ENCODE measurements around the gene MFAP2.
A peak's percentile ranks its signal among the peaks of the same experiment; 100 is the strongest.
"Not testable (repeated sequence)": the region's sequence is repeated elsewhere in the genome, so short reads cannot be mapped to it uniquely, and the experiment has no call there.

MFAP2 gene

GRCh38 chr1:16969057-16969611, 11.3 kb downstream of the MFAP2 start:
- TF ChIP-seq ZNF274 (IDR thresholded peaks at IDR 0.05; ENCODE audit: low read depth, low read length) = no peak

DNA sequence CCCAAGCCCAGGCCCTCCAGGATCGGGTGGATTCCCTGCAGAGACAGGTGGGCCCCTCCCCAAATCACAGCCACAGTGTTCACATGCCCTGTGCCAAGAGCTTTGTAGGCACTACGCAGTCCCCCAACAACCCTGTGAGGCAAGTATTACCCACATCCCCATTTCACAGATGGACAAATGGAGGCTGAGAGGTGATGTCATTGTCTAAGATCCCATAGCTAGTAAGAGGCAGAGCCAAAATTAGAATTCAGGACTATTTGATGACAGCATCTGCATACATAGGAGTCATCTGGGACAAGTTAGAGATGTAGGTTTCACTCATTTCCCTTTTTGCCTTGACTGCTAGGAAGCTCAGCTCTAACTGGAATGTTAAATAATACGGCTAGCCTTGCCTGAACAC, 12.0 kb downstream of the MFAP2 start:
- TF ChIP-seq ZNF274 (IDR thresholded peaks at IDR 0.05; ENCODE audit: low read depth, low read length) = no peak
- H3K4me3 ChIP-seq (ENCODE audit: low read length) = no peak overlapping the region

More at GRCh38 chr1:16969057-16969611, 11.3 kb downstream of the MFAP2 start:
- no peak overlapping the region for H3K4me3 ChIP-seq (ENCODE audit: low read length)

GRCh38 chr1:16967962-16968361, 12.5 kb downstream of the MFAP2 start:
- no peak overlapping the region for H3K4me3 ChIP-seq (ENCODE audit: low read length)
- no peak for TF ChIP-seq ZNF274 (IDR thresholded peaks at IDR 0.05; ENCODE audit: low read depth, low read length)

DNA sequence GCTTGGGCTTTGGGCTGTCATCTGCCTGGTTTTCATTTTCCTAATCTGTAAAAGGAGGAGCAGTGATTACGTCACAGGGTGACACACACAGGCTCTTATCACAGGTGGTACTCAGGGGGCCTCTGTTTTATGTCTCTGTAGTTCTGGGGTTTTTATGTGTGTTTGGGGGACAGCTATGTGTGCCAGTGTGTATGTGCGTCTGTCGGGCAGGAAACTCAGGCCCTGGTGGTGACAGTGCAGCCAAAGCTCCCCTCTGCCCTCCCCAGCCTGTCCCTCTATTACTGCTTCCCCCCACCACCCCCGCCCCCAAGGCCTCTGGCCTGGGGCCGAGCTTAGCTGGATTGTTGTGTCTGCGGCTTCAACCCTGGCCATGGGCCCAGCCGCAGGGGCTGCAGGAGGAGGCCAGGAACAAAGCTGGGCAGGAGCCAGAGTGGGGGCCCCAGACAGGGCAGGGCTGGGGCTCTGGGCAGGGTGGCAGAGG, 13.3 kb downstream of the MFAP2 start:
- no peak for TF ChIP-seq ZNF274 (IDR thresholded peaks at IDR 0.05; ENCODE audit: low read depth, low read length)

GRCh38 chr1:16966282-16966681, 14.1 kb downstream of the MFAP2 start:
- H3K4me3 ChIP-seq (ENCODE audit: low read length) = no peak overlapping the region
- TF ChIP-seq ZNF274 (IDR thresholded peaks at IDR 0.05; ENCODE audit: low read depth, low read length) = no peak

More for the DNA sequence above, 13.3 kb downstream of the MFAP2 start:
- H3K4me3 ChIP-seq (ENCODE audit: low read length) = no peak overlapping the region

- no peak overlapping the region for H3K4me3 ChIP-seq (ENCODE audit: low read length)
- no peak for TF ChIP-seq ZNF274 (IDR thresholded peaks at IDR 0.05; ENCODE audit: low read depth, low read length)
Observed at GRCh38 chr1:16965486-16966067, 14.8 kb downstream of the MFAP2 start.

DNA sequence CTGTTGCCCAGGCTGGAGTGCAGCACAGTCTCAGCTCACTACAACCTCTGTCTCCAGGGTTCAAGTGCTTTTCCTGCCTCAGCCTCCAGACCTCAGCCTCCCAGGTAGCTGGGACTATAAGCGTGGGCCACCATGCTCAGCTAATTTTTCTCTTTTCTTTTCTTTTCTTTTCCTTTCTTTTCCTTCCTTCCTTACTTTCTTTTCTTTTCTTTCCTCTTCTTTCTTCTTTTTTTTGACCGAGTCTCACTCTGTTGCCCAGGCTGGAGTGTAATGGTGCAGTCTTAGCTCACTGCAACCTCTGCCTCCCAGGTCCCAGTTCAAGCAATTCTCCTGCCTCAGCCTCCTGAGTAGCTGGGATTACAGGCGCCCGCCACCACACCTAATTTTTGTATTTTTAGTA, 16.3 kb downstream of the MFAP2 start:
- H3K4me3 ChIP-seq (ENCODE audit: low read length) = not testable (repeated sequence)

DNA sequence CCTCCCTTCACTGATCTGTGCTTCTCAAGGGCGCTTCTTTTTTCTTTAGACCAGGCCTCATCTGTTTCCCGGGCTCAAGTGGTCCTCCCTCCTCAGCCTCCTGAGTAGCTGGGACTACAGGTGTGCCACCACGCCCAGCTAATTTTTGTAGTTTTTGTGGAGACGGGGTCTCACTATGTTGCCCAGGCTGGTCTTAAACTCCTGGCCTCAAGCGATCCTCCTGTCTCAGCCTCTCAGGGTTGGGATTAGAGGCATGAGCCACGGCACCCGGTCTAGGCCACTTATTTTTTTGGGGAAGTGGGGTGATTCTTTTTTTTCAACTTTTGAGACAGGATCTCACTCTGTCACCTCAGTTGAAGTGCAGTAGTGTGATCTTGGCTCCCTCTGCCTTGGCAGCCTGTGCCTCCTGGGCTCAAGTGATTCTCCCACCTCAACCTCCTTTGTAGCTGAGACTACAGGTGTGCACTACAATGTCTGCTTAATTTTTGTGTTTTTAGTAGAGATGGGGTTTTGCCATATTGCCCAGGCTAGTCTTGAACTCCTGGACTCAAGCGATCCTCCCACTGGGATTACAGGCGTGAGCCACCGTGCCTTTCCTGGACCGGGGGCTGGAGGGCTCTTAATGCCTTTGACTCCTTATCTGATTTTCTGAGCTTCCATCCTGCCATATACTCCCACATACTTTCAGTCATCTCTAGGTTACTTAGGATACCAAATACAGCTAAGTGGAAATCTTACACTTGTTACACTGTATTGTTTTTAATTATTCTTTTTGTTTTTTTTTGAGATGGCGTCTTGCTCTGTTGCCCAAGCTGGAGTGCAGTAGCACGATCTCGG, 18.9 kb downstream of the MFAP2 start:
- no peak overlapping the region for H3K4me3 ChIP-seq (ENCODE audit: low read length)

DNA sequence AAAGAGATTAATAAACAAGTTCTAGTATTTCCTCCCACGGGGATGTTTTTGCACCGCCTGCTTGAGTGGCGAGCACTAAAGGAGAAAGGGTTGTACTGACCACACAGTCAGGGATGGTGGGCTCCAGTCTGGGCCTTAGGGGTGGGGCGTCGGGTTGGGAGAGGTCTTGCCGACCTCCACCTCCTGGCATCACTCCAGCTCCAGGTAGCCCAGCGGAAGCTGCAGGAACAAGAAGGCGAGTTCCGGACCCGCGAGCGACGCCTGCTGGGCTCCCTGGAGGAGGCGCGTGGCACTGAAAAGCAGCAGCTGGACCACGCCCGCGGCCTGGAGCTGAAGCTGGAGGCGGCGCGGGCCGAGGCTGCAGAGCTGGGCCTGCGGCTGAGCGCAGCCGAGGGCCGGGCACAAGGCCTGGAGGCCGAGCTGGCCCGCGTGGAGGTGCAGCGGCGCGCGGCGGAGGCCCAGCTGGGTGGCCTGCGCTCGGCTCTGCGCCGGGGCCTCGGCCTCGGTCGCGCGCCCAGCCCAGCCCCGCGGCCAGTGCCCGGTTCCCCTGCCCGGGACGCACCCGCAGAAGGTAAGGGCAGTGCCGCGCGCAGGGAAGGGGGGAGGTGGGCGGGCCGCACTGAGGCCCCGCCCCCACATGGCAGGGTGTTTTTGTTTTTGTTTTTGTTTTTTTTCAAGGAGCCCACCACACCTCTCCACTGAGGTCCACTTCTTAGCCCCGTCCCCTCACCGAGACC, 19.7 kb downstream of the MFAP2 start:
- no peak for TF ChIP-seq ZNF274 (IDR thresholded peaks at IDR 0.05; ENCODE audit: low read depth, low read length)
- peak overlapping the region; percentile 19; the same call in 1 of the 2 replicates for H3K4me3 ChIP-seq (ENCODE audit: low read length)

More for the DNA sequence above, 18.9 kb downstream of the MFAP2 start:
- TF ChIP-seq ZNF274 (IDR thresholded peaks at IDR 0.05; ENCODE audit: low read depth, low read length) = no peak

DNA sequence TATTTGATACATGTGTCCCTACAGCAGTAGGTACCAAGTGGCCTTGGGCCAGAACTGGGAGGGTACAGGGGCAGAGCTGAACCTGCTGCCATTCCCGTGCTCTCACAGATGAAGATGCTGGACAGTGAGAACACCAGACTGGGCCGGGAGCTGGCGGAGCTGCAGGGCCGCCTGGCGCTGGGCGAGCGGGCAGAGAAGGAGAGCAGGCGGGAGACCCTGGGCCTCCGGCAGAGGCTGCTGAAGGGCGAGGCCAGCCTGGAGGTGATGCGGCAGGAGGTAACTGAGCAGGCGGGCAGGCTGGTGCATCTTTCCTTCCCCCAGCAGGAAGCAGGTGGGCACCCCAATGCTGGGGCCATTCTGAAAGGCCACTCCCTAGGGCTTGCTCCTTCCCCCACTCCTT, 21.9 kb downstream of the MFAP2 start:
- H3K4me3 ChIP-seq (ENCODE audit: low read length) = no peak overlapping the region
- TF ChIP-seq ZNF274 (IDR thresholded peaks at IDR 0.05; ENCODE audit: low read depth, low read length) = no peak

GRCh38 chr1:16957731-16958130, 22.7 kb downstream of the MFAP2 start:
- TF ChIP-seq ZNF274 (IDR thresholded peaks at IDR 0.05; ENCODE audit: low read depth, low read length) = no peak
- H3K4me3 ChIP-seq (ENCODE audit: low read length) = no peak overlapping the region

GRCh38 chr1:16956775-16957174, 23.6 kb downstream of the MFAP2 start:
- no peak for TF ChIP-seq ZNF274 (IDR thresholded peaks at IDR 0.05; ENCODE audit: low read depth, low read length)
- H3K4me3 ChIP-seq (ENCODE audit: low read length) = no peak overlapping the region

GRCh38 chr1:16955186-16955585, 25.2 kb downstream of the MFAP2 start:
- H3K4me3 ChIP-seq (ENCODE audit: low read length) = no peak overlapping the region
- no peak for TF ChIP-seq ZNF274 (IDR thresholded peaks at IDR 0.05; ENCODE audit: low read depth, low read length)

DNA sequence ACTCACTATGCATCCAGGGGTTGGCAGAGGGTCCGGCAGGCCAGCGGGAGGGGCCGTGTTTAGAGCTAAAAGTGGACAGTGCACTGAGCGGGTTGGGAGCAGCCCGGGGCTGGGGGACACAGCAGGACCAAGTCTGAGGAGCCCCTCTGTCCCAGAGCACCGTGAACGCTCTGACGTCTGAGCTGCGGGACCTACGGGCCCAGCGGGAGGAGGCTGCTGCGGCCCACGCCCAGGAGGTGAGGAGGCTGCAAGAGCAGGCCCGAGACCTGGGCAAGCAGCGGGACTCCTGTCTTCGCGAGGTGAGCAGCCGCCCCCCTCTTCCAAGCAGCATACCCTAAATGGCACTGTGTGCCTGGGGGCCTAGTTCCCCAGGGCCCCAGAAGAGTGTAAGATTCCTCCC, 25.8 kb downstream of the MFAP2 start:
- no peak overlapping the region for H3K4me3 ChIP-seq (ENCODE audit: low read length)
- TF ChIP-seq ZNF274 (IDR thresholded peaks at IDR 0.05; ENCODE audit: low read depth, low read length) = no peak

DNA sequence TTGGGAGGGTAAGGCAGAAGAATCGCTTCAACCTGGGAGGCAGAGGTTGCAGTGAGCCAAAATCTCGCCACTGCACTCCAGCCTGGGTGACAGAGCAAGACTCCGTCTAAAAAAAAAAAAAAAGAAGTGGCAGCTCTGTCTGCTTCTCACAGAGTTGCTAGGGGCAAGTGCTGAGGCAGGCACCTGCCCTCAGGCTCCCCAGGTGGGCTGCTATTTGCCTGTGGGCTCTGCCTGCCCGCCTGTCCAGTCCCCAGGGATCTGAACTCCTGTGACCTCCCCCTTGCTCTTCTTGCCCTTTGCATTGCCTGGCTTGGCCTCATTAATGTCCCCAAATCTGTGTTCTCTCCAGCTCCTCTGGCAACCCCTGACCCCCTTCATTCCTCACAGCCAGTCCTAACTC, 28.0 kb downstream of the MFAP2 start:
- H3K4me3 ChIP-seq (ENCODE audit: low read length) = not testable (repeated sequence)

DNA sequence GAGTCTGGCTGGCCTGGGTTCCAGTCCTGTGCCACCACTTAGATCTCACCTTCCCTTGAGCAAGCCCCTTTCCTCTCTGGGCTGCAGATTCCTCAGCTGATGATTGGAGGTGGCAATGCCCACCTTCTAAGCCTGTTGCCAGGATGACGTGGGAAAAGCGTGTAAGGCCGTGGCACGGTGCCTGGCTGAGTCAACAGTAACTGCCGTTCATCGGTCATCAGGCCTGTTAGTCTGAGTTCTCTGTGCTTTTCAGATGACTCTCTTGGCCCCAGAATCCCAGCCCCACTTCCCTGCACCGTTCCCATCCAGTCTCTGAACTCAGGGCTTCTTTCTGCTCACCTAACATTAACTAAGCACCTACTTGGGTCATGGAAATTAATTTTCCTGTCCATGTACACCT, 31.4 kb downstream of the MFAP2 start:
- H3K4me3 ChIP-seq (ENCODE audit: low read length) = not testable (repeated sequence)

- H3K4me3 ChIP-seq (ENCODE audit: low read length) = not testable (repeated sequence)
Observed at GRCh38 chr1:16948282-16948891, 32.0 kb downstream of the MFAP2 start.
